ENCODE results near the gene NFATC4.

Gene NFATC4

DNA sequence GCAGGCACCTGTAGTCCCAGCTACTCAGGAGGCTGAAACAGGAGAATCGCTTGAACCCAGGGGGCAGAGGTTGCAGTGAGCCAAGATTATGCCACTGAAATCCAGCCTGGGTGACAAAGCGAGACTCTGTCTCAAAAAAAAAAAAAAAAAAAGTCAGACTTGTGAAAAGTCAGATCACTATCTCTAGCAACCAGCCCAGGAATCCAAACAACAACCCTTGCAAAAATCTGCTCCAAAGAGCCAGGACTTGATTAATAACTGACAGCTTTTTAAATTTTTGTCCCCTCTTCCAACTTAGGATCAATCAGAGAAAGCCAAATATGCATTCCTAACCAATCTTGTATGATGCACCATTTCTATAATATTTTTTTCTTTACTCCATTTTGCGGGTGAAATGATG lies 7.7 kb upstream of the NFATC4 start:
- no peak for TF ChIP-seq CTCF (IDR thresholded peaks at IDR 0.05; ENCODE audit: low read depth, low read length, missing control alignments)
- no peak for DNase-seq (ENCODE audit: low read depth)
- H3K4me3 ChIP-seq (ENCODE audit: low read depth, low read length), result no peak overlapping the region

DNA sequence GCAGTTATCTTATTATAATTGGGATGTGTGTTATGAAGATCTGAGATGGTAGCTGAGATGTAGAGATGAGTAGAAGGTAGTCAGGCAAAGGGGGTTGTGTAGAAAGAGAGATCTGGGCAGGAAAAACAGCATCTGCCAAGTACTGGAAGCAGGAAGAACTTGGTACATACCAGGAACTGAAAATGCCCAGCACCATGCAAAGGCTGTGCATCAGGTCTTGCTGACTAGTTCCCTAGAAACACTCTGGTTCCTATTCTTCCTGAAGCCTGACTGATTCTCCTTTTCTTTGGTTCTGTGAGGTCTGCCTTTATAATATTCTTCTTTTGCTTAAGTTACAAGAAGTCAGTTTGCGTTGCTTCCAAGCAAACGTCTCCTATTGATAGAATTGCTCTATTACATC lies 6.7 kb upstream of the NFATC4 start:
- DNase-seq (ENCODE audit: low read depth), result no peak
- no peak overlapping the region for H3K4me3 ChIP-seq (ENCODE audit: low read depth, low read length)
- TF ChIP-seq CTCF (IDR thresholded peaks at IDR 0.05; ENCODE audit: low read depth, low read length, missing control alignments), result no peak

DNA sequence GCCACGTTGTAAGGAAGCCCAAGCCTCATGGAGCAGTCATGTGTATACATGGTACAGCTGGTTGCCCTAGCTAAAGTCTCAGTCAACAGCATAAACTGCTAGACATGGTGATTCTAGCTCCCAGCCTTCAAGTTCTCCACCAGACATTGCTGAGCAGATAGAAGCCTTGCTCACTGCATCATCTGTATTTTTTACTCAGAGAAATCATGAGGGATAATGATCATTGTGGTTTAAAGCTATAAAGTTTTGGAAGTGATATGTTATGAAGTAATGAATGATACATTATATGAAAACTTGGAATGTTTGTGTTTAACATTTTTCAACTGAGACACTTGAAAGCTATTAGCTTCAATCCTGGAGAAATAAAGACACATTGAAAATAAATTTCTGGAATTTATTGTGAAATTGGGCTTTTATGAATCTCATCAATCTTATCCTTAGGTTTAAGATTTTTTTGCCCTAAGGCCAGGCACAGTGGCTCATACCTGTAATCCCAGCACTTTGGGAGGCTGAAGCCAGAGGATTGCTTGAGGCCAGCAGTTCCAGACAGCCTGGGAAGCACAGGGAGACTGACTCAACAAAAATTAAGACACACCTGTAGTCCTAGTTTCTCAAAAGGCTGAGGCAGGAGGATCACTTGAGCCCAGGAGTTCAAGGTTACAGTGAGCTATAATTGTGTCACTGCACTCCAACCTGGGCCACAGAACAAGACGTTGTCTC lies 5.6 kb upstream of the NFATC4 start:
- DNase-seq (ENCODE audit: low read depth), result no peak
- no peak for TF ChIP-seq CTCF (IDR thresholded peaks at IDR 0.05; ENCODE audit: low read depth, low read length, missing control alignments)
- H3K4me3 ChIP-seq (ENCODE audit: low read depth, low read length), result no peak overlapping the region

- no peak for DNase-seq (ENCODE audit: low read depth)
- no peak for TF ChIP-seq CTCF (IDR thresholded peaks at IDR 0.05; ENCODE audit: low read depth, low read length, missing control alignments)
- no peak overlapping the region for H3K4me3 ChIP-seq (ENCODE audit: low read depth, low read length)
Observed at GRCh38 chr14:24363401-24363800, 4.6 kb upstream of the NFATC4 start.

- no peak overlapping the region for H3K4me3 ChIP-seq (ENCODE audit: low read depth, low read length)
- no peak for DNase-seq (ENCODE audit: low read depth)
- TF ChIP-seq CTCF (IDR thresholded peaks at IDR 0.05; ENCODE audit: low read depth, low read length, missing control alignments), result no peak
Observed at GRCh38 chr14:24364841-24365240, 3.1 kb upstream of the NFATC4 start.

GRCh38 chr14:24365600-24366412 lies 2.2 kb upstream of the NFATC4 start:
- peak; percentile 61 for DNase-seq (ENCODE audit: low read depth)
- peak; percentile 67 for TF ChIP-seq CTCF (IDR thresholded peaks at IDR 0.05; ENCODE audit: low read depth, low read length, missing control alignments)
- peak overlapping the region; percentile 41 for H3K4me3 ChIP-seq (ENCODE audit: low read depth, low read length)
